GM10248 (cell line): ENCODE measurements around the gene SLIT3.

ENCODE experiments used
- CTCF ChIA-PET: fragments of 300-600 bp; sonication (Branson Sonifier 250); formaldehyde crosslinking; extraction: SDS; loops from one replicate; lab custom pipeline; 2021; ENCODE audit warnings: antibody characterized with exemption; lab: Yijun Ruan, JAX
- POLR2A ChIA-PET: fragments of 350-650 bp; sonication (Branson Sonifier 250); formaldehyde crosslinking; extraction: SDS; loops from one replicate; lab custom pipeline; 2020; ENCODE audit warnings: antibody characterized with exemption; lab: Yijun Ruan, JAX
- DNase-seq: peaks from one replicate; pipeline ENCODE4 v3.0.0; 2012; ENCODE audit errors: extremely low spot score
- CTCF ChIP-seq: IDR thresholded peaks from 2 replicates; pipeline ENCODE4 v1.5.1; 2012; ENCODE audit warnings: mild to moderate bottlenecking, low read depth; ENCODE audit errors: extremely low read depth, missing control alignments, control extremely low read depth

The SLIT3 gene

GRCh38 chr5:169168280-169168679, 132.7 kb downstream of the SLIT3 start:
- DNase-seq: no peak
- POLR2A ChIA-PET: no interaction called here
- no peak for TF ChIP-seq CTCF
- CTCF ChIA-PET: no interaction called here

GRCh38 chr5:169166078-169166477, 134.9 kb downstream of the SLIT3 start:
- POLR2A ChIA-PET: no interaction called here
- DNase-seq: no peak
- CTCF ChIA-PET: no interaction called here
- no peak for TF ChIP-seq CTCF

- ChIA-PET CTCF (no interaction called here), POLR2A (no interaction called here)
- no peak for TF ChIP-seq CTCF
- no peak for DNase-seq
These were observed 135.9 kb downstream of the SLIT3 start for GRCh38 chr5:169165052-169165451.

- CTCF ChIA-PET: no interaction called here
- no peak for TF ChIP-seq CTCF
- POLR2A ChIA-PET: no interaction called here
- DNase-seq: no peak
These were observed 136.4 kb downstream of the SLIT3 start for GRCh38 chr5:169164481-169164925.

GRCh38 chr5:169162407-169162806, 138.5 kb downstream of the SLIT3 start:
- POLR2A ChIA-PET: no interaction called here
- TF ChIP-seq CTCF: no peak
- DNase-seq: no peak
- CTCF ChIA-PET: interaction anchor here (0.9 kb wide), 1 partner anchor 8 kb away, joined by 3 read pairs; no protein-coding TSS in a partner anchor

- POLR2A ChIA-PET: no interaction called here
- CTCF ChIA-PET: no interaction called here
- TF ChIP-seq CTCF: no peak
- DNase-seq: no peak
These were observed 139.8 kb downstream of the SLIT3 start for GRCh38 chr5:169161022-169161680.
